Lung (tissue), 12 donors: ENCODE measurements around the gene ADAMTS2. TPM values are rescaled to one million over a fixed set of nuclear protein-coding genes. Genes with fewer than 3 reads are reported as not detected.

Source experiments
- ATAC-seq: fragments of 200-7000 bp; cut with Tn5 transposase; one replicate; pipeline ENCODE4 v1.9.1; 2020; ENCODE audit warnings: moderate number of reproducible peaks; ENCODE audit not compliant: insufficient read depth, low FRiP score
- DNase-seq, 3 donors: peaks; one replicate each; pipeline ENCODE4 v3.0.0-alpha.2; 2013 to 2017
- H3K27ac ChIP-seq, 2 donors: one replicate each; pipeline ENCODE4 v1.5.1; 2013; ENCODE audit warnings: mild to moderate bottlenecking in 2 of 2, moderate library complexity in 2 of 2, control low read depth in 1 of 2, inconsistent platforms in 1 of 2, low read depth in 1 of 2, low read length in 1 of 2
- H3K27me3 ChIP-seq, 3 donors: one replicate each; pipeline ENCODE4 v1.5.1; 2013; ENCODE audit warnings: low read length in 2 of 3; ENCODE audit not compliant: control insufficient read depth in 3 of 3, insufficient read depth in 3 of 3
- H3K36me3 ChIP-seq, 4 donors: one replicate each; pipeline ENCODE4 v1.5.1; 2013; ENCODE audit warnings: low read length in 4 of 4, mild to moderate bottlenecking in 1 of 4, moderate library complexity in 1 of 4; ENCODE audit not compliant: control insufficient read depth in 4 of 4, insufficient read depth in 4 of 4
- H3K4me1 ChIP-seq, 5 donors: one replicate each; pipeline ENCODE4 v1.5.1; 2013; ENCODE audit warnings: low read length in 5 of 5, mild to moderate bottlenecking in 2 of 5, moderate library complexity in 1 of 5; ENCODE audit not compliant: control insufficient read depth in 5 of 5, insufficient read depth in 5 of 5
- H3K4me3 ChIP-seq: one replicate; pipeline ENCODE4 v1.5.1; 2013; ENCODE audit warnings: mild to moderate bottlenecking, control low read depth, moderate library complexity
- H3K9ac ChIP-seq, 2 donors: one replicate each; pipeline ENCODE4 v1.5.1; 2013; ENCODE audit warnings: low read length in 2 of 2, control low read depth in 1 of 2; ENCODE audit not compliant: insufficient read depth in 1 of 2
- H3K9me3 ChIP-seq, 4 donors: one replicate each; pipeline ENCODE4 v1.5.1; 2013; ENCODE audit warnings: low read length in 3 of 4, mild to moderate bottlenecking in 1 of 4, moderate library complexity in 1 of 4; ENCODE audit not compliant: control insufficient read depth in 4 of 4, insufficient read depth in 3 of 4
- WGBS, 2 donors: extraction: QIAGEN DNeasy Blood & Tissue Kit; methylation state at CpG; one replicate each; pipeline ENCODE4 v1.1.7; 2013; 5-methylcytosine and 5-hydroxymethylcytosine counted together
- polyA plus RNA-seq, 2 donors: library from polyadenylated mRNA; stranded (reverse); fragments of 200-250 nt; gene quantifications; one replicate each; pipeline ENCODE4 v1.2.1, GENCODE V29; 2013
- total RNA-seq, 2 donors: library from RNA; depleted of rRNA in 1 of 2; stranded (reverse); fragments of >200 nt in 1 of 2; gene quantifications; one replicate each; pipeline ENCODE4 v1.2.1, GENCODE V29; 2014 to 2021
- TF ChIP-seq, protein P1 (sequence below): IDR thresholded peaks from 2 replicates; pipeline ENCODE4 v1.5.1; 2012; ENCODE audit warnings: mild to moderate bottlenecking; ENCODE audit errors: control extremely low read depth, extremely low read depth
- donor health status: control.
- donor health status: control.
- donor health status: Bipolar disorder and iron deficiency.
- donor health status: healthy.
- donor health status: DM: yes; HTN: yes; CAD: no.

Gene ADAMTS2
- total and polyA plus RNA-seq, 4 donors = 9.3 to 45.5 (median 28.7) TPM

DNA sequence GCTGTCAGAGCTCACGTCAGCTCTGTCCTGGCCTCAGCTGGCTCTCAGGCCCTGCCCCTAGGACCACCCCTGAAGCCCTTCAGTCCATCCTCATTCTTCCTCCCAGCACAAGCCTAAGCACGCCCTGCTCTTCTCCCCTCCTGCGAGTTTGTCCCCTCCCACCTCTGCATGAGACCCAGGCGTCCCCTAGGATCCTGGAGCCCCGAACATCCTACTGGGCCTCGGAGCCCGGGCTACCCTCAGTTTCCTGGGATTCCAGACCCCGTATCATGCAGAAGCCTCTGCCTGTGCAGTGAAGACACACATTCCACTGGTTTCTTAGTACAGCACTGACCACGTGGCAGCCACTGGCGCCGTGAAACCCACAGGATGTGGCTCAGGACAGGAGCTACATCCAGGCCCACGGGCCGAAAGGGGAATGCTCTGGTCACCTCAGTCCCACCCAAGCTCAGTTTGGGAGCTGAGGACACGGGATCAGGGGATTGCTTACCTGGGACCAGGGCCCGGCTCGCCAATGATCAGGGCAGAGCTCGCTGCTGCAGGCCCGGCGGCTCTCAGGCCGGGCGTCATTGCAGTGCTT, 220.9 kb downstream of the ADAMTS2 start:
- H3K27ac ChIP-seq = no peak overlapping the region
- WGBS, 2 donors = 89 to 94% methylated on average over 21 of the region's 21 CpGs
- H3K27me3 ChIP-seq = no peaks in the 10 kb centered on the region
- TF ChIP-seq, protein P1, sequence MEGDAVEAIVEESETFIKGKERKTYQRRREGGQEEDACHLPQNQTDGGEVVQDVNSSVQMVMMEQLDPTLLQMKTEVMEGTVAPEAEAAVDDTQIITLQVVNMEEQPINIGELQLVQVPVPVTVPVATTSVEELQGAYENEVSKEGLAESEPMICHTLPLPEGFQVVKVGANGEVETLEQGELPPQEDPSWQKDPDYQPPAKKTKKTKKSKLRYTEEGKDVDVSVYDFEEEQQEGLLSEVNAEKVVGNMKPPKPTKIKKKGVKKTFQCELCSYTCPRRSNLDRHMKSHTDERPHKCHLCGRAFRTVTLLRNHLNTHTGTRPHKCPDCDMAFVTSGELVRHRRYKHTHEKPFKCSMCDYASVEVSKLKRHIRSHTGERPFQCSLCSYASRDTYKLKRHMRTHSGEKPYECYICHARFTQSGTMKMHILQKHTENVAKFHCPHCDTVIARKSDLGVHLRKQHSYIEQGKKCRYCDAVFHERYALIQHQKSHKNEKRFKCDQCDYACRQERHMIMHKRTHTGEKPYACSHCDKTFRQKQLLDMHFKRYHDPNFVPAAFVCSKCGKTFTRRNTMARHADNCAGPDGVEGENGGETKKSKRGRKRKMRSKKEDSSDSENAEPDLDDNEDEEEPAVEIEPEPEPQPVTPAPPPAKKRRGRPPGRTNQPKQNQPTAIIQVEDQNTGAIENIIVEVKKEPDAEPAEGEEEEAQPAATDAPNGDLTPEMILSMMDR = no peak
- peaks cover 0 to 23% (median 3%) of the 10 kb centered on the region in 4 donors for H3K36me3 ChIP-seq
- DNase-seq (no peak), ATAC-seq (no peak)
- H3K9me3 ChIP-seq = peaks cover 0 to 39% (median 0%) of the 10 kb centered on the region in 4 donors
- no peaks in the 10 kb centered on the region for H3K4me1 ChIP-seq
- no peak overlapping the region for H3K4me3 ChIP-seq
- no peak overlapping the region for H3K9ac ChIP-seq

- Histone ChIP-seq H3K36me3 (peaks cover 0 to 20% (median 2%) of the 10 kb centered on the region in 4 donors), H3K27ac (no peak overlapping the region), H3K4me1 (no peaks in the 10 kb centered on the region), H3K4me3 (no peak overlapping the region), H3K9ac (no peak overlapping the region), H3K9me3 (peaks cover 0 to 41% (median 0%) of the 10 kb centered on the region in 4 donors), H3K27me3 (no peaks in the 10 kb centered on the region)
- TF ChIP-seq, protein P1 = no peak
- WGBS, 2 donors = 91 to 92% methylated on average over 19 of the region's 19 CpGs
- DNase-seq = no peak
- no peak for ATAC-seq
Measured at GRCh38 chr5:179123491-179124272, 221.6 kb downstream of the ADAMTS2 start.

- H3K9ac ChIP-seq = no peak overlapping the region
- H3K36me3 ChIP-seq = peaks cover 0 to 18% (median 2%) of the 10 kb centered on the region in 4 donors
- ATAC-seq (no peak), DNase-seq (no peak)
- no peak overlapping the region for H3K27ac ChIP-seq
- H3K27me3 ChIP-seq = no peaks in the 10 kb centered on the region
- peaks cover 0 to 41% (median 0%) of the 10 kb centered on the region in 4 donors for H3K9me3 ChIP-seq
- 77 to 86% methylated on average over 2 of the region's 2 CpGs for WGBS, 2 donors
- H3K4me3 ChIP-seq = no peak overlapping the region
- no peaks in the 10 kb centered on the region for H3K4me1 ChIP-seq
- TF ChIP-seq, protein P1 = no peak
Measured at GRCh38 chr5:179123109-179123426, 222.2 kb downstream of the ADAMTS2 start.
